Measurements from ENCODE around the gene LRIG1. TPM values are rescaled to one million over a fixed set of nuclear protein-coding genes. Genes with fewer than 3 reads are reported as not detected.

LRIG1 gene
- total and polyA plus RNA-seq, 9 of the 15 experiments (the other 6 are each of a cell fraction or from before 2014, with no cell fraction given): 0.05 to 0.38 (median 0.13) TPM; not detected in 3

- no peak for TF ChIP-seq KDM4B (IDR thresholded peaks at IDR 0.05; ENCODE audit: borderline replicate concordance in 2 of 2, low read depth in 1 of 2)
- no peak for TF ChIP-seq GMEB1 (CRISPR knock-in tag; IDR thresholded peaks at IDR 0.05)
- no peak for TF ChIP-seq NBN (IDR thresholded peaks at IDR 0.05; ENCODE audit: low read depth)
- TF ChIP-seq FOXP1 (CRISPR knock-in tag; IDR thresholded peaks at IDR 0.05): no peak
- no peak for TF ChIP-seq RAD51 (IDR thresholded peaks at IDR 0.05; ENCODE audit: borderline replicate concordance, low read depth)
- TF ChIP-seq SMAD1 (IDR thresholded peaks at IDR 0.05; ENCODE audit: low read depth, low read length, partially characterized antibody): no peak
Measured at GRCh38 chr3:66396161-66396760, 104.6 kb downstream of the LRIG1 start (continued).

DNA sequence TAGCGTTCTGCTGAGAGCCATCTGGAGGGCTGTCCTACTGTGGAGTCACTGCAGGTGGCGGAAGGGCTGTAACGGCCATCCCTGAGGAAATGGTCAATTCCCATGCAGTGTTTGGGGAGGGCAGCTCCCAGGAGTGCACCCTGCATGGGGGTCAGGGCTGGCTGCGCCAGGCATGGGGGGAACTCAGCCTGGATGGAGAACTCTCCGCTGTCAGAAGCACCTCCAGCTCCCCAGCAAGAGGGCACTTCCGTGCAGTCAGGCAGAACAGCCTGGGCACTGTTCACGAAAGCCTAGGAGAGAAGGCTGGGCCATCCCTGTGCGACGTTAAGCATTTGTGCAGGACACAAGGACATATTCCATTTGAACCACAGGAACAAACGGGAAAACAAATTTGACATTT lies 105.2 kb downstream of the LRIG1 start:
- POLR2A ChIA-PET: no interaction called here
- no peaks in the 10 kb centered on the region for H3K9me3 ChIP-seq (replicated peaks; ENCODE audit: control insufficient read depth, insufficient read depth, low read depth, low read length)
- H2AFZ ChIP-seq (ENCODE audit: low read depth, low read length): no peak overlapping the region
- H3K27me3 ChIP-seq (ENCODE audit: control insufficient read depth in 2 of 2, insufficient read depth in 2 of 2, low read length in 2 of 2): peaks cover 0 to 4% of the 10 kb centered on the region in 2 experiments; a peak in 1 of 5 replicates
- no peak for FAIRE-seq
- intact Hi-C loops (cut with micrococcal nuclease) (no loop called here), in situ Hi-C loops (cut with MboI) (no loop called here)
- ATAC-seq: no peak
- 52% methylated on average over 10 of the region's 10 CpGs for WGBS (ENCODE audit: insufficient coverage, low coverage, missing lambda C conversion rate)
- BruUV-seq (replicated peaks): no TSS peak
- no peak for DNase-seq (ENCODE audit: extremely low read depth in 1 of 4, low spot score in 3 of 4)
- no peak overlapping the region for H3K4me2 ChIP-seq (ENCODE audit: insufficient read depth, low read length)
- no peak overlapping the region for H3K4me3 ChIP-seq
- no peaks in the 10 kb centered on the region for H3K9me1 ChIP-seq (ENCODE audit: control insufficient read depth, insufficient read depth, low read length)
- H4K20me1 ChIP-seq (replicated peaks; ENCODE audit: control insufficient read depth, insufficient read depth, low read length): no peaks in the 10 kb centered on the region
- peaks cover 0 to 10% of the 10 kb centered on the region in 2 experiments; a peak in 3 of 5 replicates for H3K4me1 ChIP-seq (replicated peaks in 1 of 2; ENCODE audit: control insufficient read depth in 2 of 2, insufficient read depth in 2 of 2, low read length in 2 of 2)
- CTCF ChIA-PET (ENCODE audit: low intra/inter-chr PET ratio): no interaction called here
- H3K36me3 ChIP-seq (ENCODE audit: control insufficient read depth, insufficient read depth, low read length): no peaks in the 10 kb centered on the region
- H3K79me2 ChIP-seq (ENCODE audit: control insufficient read depth, insufficient read depth, low read length): no peaks in the 10 kb centered on the region
- TF ChIP-seq ZNF274 (IDR thresholded peaks at IDR 0.05; ENCODE audit: borderline replicate concordance, low read depth, low read length) (no peak), SNIP1 (IDR thresholded peaks at IDR 0.05; ENCODE audit: low read depth) (no peak), MCM7 (IDR thresholded peaks at IDR 0.05) (no peak), ETV1 (tag; conservative IDR thresholded peaks at IDR 0.05; ENCODE audit: low read depth) (no peak), ZNF785 (CRISPR knock-in tag; IDR thresholded peaks at IDR 0.05) (no peak), MYBL2 (IDR thresholded peaks at IDR 0.05; ENCODE audit: low read depth) (no peak), MYBL2 (CRISPR knock-in tag; IDR thresholded peaks at IDR 0.05; ENCODE audit: borderline replicate concordance) (no peak), SIN3A (IDR thresholded peaks at IDR 0.05; ENCODE audit: borderline replicate concordance in 2 of 2, control insufficient read depth in 1 of 2, low read depth in 2 of 2, low read length in 2 of 2) (no peak), ZNF311 (CRISPR knock-in tag; IDR thresholded peaks at IDR 0.05) (no peak), MCM2 (IDR thresholded peaks at IDR 0.05; ENCODE audit: low read depth) (no peak), BRD9 (IDR thresholded peaks at IDR 0.05; ENCODE audit: low read depth, partially characterized antibody) (no peak)
- TF ChIP-seq, protein P1, sequence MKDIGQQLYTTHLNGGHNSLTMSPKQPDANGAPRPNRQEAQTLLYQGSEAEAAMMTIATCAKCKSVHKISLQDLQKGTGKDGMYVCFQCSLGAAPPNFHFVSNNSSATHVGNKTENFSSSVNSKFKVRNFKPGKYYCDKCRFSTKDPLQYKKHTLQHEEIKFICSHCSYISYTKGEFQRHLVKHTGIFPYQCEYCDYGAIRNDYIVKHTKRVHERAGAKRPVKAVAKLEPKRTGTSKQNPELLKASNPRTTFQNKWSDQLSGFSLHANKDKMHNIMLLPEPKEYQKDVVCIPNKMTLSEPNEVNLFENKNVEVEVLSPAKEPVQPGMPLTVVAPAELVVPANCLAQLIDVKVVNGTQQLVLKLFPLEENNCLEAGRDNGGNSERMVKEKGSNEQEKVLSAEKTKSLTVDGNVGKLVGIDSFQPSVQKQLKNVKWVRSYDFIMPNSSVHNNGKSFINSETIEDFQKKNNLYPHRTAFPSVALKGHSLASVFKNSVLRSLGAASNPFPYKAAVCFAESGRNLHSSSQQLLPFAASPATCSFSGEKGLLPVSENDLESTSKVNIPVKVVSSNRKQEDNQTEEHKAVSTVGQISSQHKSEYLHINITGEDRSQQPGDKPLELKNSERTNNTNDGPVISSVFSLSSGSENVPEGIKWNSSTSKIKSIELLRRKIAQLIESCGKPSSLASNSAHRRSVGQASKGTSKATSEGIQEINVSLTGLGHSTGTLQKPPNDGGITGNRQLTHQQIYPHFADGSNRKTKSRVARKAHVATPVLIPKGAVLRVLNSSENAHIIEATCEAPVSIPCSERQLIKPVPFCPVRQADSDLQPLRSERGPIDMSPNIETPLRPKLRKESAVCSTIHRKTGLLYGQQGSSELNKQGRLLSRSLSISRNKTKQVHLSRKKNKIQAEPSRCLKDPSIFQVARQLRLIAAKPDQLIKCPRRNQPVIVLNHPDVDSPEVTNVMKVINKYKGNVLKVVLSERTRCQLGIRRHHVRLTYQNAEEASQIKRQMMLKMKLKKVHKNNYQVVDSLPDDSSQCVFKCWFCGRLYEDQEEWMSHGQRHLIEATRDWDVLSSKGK (CRISPR knock-in tag; IDR thresholded peaks at IDR 0.05): no peak
- H3K9ac ChIP-seq (ENCODE audit: insufficient read depth in 1 of 2, low read depth in 2 of 2, low read length in 2 of 2): no peak overlapping the region
- H3K27ac ChIP-seq (ENCODE audit: extremely low read depth, low read depth, low read length): no peak overlapping the region
